GM18907 (cell line): ENCODE measurements around the gene ACAD8.
A peak's percentile ranks its signal among the peaks of the same experiment; 100 is the strongest.
"Not testable (repeated sequence)": the region's sequence is repeated elsewhere in the genome, so short reads cannot be mapped to it uniquely, and the experiment has no call there.

Source experiments
- ATAC-seq: cut with Tn5 transposase; IDR thresholded peaks from one replicate; pipeline ENCODE4 v1.9.1; 2021; ENCODE audit warnings: mild to moderate bottlenecking, moderate library complexity; ENCODE audit not compliant: unreplicated experiment

ACAD8 gene

GRCh38 chr11:134266440-134266839 is 13.1 kb downstream of the ACAD8 start:
- ATAC-seq = no peak

- no peak for ATAC-seq
Observed at GRCh38 chr11:134266841-134267251, 13.5 kb downstream of the ACAD8 start.

- ATAC-seq = no peak
Observed at GRCh38 chr11:134267461-134267860, 14.1 kb downstream of the ACAD8 start.

- no peak for ATAC-seq
Observed at GRCh38 chr11:134267966-134268365, 14.6 kb downstream of the ACAD8 start.

GRCh38 chr11:134270250-134270714 is 16.9 kb downstream of the ACAD8 start:
- no peak for ATAC-seq

- no peak for ATAC-seq
Observed at GRCh38 chr11:134271978-134272377, 18.6 kb downstream of the ACAD8 start.

GRCh38 chr11:134272381-134273316 is 19.3 kb downstream of the ACAD8 start:
- ATAC-seq = no peak

GRCh38 chr11:134273317-134273712 is 19.9 kb downstream of the ACAD8 start:
- no peak for ATAC-seq

GRCh38 chr11:134275188-134275533 is 21.8 kb downstream of the ACAD8 start:
- ATAC-seq = no peak

- peak; percentile 71 for ATAC-seq
Observed at GRCh38 chr11:134275534-134276395, 22.4 kb downstream of the ACAD8 start, which contains the start of gene GLB1L3. Gene GLB1L3, plus strand, starts transcription at chr11:134276379. Its CDS starts 362 bp downstream, at chr11:134276741.

GRCh38 chr11:134276396-134277182 is 23.2 kb downstream of the ACAD8 start:
- peak; percentile 25 for ATAC-seq

GRCh38 chr11:134277183-134278001 is 24.0 kb downstream of the ACAD8 start:
- no peak for ATAC-seq

GRCh38 chr11:134278356-134278755 is 25.0 kb downstream of the ACAD8 start:
- no peak for ATAC-seq

GRCh38 chr11:134281635-134282034 is 28.3 kb downstream of the ACAD8 start:
- not testable (repeated sequence) for ATAC-seq

- no peak for ATAC-seq
Observed at GRCh38 chr11:134282121-134283045, 29.0 kb downstream of the ACAD8 start.

- ATAC-seq = no peak
Observed at GRCh38 chr11:134283461-134284230, 30.3 kb downstream of the ACAD8 start.

- not testable (repeated sequence) for ATAC-seq
Observed at GRCh38 chr11:134284349-134284748, 31.0 kb downstream of the ACAD8 start.

- ATAC-seq = no peak
Observed at GRCh38 chr11:134287561-134287960, 34.2 kb downstream of the ACAD8 start.
